Ammon's horn (tissue), 1 donor: ENCODE measurements around the gene WDR13.
"Not testable (repeated sequence)": the region's sequence is repeated elsewhere in the genome, so short reads cannot be mapped to it uniquely, and the experiment has no call there.

Source experiments
- DNase-seq: peaks from one replicate; pipeline ENCODE4 v3.0.0-alpha.2; 2016; ENCODE audit warnings: low spot score

WDR13 gene

DNA sequence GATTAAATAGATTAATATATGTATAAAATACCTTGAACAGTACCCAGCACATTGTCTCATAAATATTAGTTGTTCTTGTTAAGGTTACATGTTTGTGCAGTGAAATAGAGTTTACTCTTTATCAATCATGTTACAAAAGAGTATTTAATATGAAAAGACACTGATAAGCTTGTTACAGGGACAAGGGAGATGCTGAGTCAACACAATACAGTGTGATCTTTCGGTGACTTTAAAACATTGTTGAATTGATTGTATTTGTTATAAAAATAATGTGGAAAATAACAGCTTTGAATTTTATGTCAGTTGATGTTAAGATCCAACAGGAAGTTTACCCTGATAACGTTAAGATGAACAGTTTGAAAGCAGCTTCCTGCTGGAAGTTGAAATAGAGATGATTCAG lies 1.4 kb upstream of the WDR13 start:
- no peak for DNase-seq

DNA sequence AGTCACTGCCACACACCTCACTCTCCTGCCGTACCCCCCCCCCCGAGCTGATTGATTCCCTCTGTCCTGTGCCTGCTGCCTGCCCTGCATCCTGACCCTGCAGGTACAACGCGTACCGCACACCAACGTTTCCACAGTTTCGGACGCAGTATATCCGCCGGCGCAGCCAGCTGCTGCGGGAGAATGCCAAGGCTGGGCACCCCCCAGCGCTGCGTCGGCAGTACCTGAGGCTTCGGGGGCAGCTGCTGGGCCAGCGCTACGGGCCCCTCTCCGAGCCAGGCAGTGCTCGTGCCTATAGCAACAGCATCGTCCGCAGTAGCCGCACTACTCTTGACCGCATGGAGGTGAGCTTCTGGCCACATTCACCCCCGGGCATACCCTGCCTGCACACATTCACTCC lies 1.3 kb downstream of the WDR13 start:
- no peak for DNase-seq

DNA sequence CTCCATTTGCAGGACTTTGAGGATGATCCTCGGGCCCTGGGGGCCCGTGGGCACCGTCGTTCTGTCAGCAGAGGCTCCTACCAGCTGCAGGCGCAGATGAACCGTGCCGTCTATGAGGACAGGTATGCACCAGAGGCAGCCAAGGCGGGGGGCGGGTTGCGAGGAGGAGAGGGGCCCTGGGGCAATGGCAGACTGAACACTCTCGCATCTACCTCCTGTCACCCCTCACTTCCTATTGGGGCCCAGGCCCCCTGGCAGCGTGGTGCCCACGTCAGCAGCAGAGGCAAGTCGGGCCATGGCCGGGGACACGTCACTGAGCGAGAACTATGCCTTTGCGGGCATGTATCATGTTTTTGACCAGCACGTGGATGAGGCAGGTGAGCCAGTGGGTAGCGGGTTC lies 2.0 kb downstream of the WDR13 start:
- DNase-seq: no peak

DNA sequence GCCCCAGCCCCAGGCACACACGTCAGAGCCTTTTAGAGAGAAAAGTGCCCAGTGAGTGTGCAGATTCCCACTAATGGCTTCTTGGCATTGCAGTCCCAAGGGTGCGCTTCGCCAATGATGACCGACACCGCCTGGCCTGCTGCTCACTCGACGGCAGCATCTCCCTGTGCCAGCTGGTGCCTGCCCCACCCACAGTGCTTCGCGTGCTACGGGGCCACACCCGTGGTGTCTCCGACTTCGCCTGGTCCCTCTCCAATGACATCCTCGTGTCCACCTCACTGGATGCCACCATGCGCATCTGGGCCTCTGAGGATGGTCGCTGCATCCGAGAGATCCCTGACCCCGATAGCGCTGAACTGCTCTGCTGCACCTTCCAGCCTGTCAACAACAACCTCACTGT lies 2.9 kb downstream of the WDR13 start:
- DNase-seq: no peak

DNA sequence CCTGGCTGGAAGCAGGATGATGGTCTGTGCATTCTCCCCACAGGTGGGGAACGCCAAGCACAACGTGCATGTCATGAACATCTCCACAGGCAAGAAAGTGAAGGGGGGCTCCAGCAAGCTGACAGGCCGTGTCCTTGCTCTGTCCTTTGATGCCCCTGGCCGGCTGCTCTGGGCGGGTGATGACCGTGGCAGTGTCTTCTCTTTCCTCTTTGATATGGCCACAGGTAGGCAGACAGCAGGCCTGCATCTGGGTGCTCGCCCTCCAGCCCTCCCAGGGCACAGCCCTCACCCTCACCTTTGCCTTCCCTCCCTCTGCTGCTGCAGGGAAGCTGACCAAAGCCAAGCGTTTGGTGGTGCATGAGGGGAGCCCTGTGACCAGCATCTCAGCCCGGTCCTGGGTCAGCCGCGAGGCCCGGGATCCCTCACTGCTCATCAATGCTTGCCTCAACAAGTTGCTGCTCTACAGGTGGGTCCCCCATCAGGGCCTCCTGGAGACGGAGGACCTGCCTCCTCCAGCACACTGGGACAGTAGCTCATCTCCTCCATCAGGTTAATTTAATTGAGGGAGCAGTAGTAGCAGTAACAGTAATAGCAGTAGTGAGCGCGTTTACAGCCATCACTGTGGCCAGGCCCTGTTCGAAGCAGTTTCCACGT lies 4.6 kb downstream of the WDR13 start:
- DNase-seq: no peak

DNA sequence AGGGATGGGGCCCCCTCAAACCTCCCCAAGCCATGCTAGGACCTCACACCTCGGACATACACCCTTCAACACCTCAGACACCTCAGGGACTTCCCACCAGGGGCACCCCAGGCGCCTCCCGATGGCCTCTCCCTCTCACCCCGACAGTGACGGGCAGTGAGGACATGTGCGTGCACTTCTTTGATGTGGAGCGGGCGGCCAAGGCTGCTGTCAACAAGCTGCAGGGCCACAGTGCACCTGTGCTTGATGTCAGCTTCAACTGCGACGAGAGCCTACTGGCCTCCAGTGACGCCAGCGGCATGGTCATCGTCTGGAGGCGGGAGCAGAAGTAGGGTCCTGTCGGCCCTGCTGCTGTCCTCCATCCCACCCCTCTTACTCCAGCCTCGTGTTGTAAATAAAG lies 7.4 kb downstream of the WDR13 start:
- no peak for DNase-seq

DNA sequence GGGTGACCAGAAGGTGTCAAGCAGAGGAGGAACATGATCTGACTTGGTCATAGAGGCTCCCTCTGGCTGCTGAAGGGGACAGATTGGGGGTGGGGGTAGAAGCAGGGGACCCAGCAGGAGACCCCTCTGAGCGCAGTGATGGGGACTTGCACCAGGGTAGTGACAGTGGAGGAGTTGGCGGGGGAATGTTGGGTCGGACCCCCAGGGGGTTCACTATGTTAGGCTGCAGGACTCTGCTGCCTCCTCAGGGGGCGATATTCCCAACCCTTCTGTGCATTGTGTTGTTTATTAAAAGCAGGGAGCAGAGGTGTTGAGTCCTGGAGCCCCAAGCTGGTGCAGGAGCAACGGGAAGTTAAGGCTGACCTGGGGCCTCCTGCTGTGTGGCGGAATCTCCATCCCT lies 8.8 kb downstream of the WDR13 start:
- no peak for DNase-seq

DNA sequence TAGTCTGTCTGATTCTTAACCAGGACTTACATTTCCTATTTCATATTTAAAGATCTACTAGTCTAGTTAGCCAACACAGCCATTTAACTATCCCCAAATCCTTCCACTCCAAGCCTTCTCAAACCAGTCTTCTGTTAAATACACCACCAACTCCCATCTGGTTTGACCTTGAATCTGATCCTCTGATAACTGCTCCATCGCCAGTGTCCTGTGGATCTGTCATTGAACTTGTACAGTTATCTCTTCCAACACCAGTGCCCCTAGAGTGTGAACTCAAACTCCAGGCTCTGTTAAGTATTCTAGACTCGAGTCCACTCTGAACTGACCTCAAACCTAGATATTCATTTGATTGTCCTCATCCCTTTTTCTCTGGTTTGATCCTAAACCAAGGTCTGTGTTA lies 14.4 kb downstream of the WDR13 start:
- DNase-seq: no peak

DNA sequence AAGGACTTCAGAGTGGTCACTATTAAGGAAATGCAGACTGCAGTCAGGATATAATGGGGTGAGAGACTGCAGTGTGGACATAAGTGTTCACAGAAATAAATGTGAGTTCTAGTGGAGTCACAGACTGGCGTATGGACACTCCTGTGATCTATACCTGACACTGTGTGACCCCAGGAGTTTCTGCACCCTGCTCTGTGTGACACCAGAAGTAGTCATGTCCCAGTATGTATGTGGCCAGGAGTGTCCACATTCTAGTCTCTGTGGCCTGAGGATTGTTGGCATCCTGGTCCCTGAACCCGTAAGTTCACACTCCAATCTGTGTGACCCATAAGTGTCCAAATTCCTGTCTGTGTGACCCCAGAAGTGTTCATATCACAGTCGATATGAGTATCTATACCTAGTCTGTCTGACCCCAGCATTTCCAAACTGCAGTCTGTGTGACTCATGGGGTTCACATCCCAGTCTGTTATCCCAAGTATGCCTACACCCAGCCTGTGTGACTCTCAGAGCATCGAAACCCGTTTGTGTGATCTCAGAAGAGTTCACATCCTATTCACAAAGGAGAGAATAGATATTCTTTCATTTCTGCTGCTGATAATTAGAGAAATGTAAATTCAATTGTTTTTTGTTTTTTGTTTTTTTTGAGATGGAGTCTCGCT lies 16.3 kb downstream of the WDR13 start:
- no peak for DNase-seq

DNA sequence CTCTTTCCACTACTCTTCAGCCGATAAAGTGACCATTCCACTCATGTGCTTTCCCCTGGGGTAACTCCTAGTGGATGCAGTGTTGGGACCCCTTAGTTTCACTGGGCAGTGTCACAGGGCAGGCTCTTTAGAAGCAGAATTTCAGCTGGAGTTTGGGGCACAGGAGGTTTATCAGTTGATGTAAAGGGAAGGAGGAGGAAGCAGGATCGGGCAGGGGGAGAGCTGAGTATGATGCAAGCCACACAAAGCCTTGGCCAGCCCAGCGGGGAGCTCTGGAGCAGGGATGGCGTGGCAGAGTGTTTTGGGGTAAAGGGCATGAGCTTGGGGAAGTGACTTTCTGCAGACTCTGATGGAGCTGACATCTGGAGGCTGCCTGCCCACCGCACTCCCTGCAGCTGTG lies 19.3 kb downstream of the WDR13 start:
- no peak for DNase-seq

DNA sequence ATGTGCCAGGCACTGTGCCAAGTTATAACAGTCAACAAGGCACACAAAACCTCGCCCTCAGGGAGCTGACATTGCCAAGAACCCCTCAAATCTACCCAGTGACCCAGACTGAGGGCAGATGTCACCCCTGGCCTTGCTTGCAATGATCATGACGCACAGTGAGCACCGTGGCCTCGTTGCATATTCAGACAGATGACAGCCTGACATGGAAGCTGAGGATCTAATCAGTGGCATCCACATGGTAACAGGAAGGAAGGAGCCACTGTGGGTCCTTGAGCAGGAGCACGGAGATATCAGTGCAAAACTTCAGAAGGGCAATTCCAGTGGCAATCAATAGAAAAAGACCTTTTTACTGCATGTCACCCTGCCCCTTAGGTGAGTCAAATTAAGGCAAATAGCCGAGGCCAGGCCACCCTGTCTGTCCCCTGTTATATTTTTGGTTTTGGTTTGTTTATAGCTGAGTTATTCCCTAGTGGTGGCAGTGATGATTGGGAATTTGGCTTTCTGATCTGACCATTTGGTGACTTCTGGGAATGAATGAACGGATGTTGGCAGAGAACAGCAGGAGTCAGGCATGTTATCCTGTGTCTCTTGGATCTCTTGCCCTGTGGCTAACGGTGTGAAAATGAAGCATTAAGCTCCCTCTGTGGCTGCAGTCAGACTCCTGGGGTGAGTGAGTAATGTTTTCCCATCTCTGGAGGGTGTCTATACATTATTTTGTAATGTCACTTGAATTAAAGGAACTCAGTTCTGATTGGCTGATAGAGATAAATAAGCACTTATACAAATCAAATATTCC lies 20.4 kb downstream of the WDR13 start:
- no peak for DNase-seq

DNA sequence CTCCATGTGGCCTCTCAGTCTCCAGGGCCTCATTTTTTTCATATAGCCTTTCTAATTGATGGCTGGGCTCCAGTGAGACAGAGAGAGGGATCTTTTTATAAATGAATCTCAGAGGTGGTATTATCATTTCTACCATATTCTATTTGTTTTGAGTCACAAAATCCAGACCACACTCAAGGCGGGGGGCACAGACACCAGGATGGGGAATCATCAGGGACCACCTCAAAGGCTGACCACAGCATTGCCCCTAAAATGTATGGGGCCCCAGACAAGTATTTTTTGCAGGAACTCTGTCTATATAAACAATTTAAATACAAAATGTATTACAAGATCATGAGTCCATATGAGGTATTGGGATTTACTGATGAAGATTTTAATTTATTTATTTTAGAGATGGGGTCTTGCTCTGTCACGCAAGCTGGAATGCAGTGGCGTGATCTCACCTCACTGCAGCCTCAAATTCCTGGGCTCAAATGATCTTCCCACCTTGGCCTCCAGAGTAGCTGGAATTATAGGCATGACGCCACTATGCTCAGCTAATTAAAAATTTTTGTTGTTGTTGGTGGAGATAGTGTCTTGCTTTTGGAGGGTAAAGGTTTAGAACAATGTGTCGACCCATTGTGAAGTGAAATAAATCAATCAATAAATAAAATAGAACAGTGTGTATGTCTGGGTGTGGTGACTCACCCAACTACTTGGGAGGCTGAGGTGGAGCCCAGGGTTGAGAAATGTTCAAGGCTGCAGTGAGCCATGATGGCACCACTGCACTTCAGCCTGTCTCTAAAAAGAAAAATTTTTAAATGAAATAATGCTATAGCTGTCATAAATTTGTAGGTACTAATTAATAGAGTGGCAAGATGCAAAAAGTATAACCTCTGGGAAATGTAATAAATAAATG lies 29.4 kb downstream of the WDR13 start:
- DNase-seq: no peak

DNA sequence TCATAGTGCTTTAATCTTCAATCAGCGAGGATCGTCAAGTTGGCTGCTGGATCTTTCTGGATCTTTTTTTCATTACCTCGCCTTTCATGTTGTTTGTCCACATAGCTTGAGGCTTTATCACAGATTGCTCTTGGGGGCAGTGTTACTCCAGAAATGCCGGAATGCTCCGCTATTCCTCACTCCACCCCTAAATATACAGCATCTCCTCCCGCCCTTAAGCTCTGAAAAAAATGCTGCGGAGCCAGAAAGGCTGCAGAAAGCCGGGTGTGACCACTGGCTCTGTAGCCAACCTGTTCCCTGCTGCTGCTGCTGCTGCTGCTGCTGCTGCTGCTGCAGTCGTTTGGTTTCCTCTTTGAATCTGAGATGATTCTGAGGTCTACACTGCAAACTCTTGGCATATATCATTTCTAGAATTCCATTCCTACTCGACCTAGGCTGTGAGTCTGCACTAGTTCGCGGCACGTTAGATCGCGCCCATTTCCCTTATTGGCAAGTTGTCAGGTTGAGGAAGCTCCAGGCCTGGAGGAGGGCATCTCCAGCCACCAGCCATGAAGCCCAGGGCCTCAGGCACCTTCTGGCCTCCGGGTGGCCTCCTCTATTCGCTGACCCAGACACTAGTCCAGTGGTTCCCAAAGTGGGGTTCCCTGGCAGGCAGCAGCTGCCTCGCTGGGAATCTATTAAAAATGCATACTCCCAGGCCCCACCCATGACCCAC lies 34.2 kb downstream of the WDR13 start:
- peak; percentile 88 for DNase-seq

DNA sequence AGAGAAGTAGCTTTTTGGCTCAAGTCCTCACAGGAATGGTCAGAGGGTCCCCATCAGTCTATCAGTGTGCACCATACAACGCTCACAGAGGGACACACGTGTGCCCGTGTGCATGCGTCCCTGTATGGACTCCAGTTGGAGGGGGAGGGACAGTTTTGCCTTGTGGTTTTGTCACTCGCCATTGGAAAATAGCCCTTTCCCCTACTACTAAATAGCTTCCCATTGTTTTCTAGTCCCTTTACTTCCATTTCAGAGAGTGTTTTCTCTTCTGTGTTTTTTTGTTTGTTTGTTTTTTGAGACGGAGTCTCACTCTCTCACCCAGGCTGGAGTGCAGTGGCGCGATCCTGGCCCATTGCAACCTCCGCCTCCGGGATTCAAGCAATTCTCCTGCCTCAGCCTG lies 34.9 kb downstream of the WDR13 start:
- DNase-seq: no peak

DNA sequence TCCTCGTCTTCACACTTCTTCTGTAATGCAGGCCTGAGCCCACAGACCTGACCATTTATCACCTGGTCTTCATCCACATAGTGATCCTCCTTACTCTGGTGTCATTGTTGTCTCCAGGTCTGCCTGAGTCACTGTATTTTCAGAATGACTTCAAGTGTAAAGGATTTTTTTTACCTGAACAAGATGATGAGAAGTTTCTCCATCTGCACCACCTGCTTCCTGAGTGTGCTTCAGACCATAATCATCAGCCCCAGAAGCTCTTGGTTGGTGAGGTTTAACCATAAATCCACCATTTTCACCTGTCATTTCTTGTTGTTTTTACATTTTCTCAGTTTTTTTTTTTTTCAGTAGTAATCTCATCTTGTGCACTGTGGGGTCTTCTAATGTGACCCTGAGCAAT lies 39.0 kb downstream of the WDR13 start:
- no peak for DNase-seq

DNA sequence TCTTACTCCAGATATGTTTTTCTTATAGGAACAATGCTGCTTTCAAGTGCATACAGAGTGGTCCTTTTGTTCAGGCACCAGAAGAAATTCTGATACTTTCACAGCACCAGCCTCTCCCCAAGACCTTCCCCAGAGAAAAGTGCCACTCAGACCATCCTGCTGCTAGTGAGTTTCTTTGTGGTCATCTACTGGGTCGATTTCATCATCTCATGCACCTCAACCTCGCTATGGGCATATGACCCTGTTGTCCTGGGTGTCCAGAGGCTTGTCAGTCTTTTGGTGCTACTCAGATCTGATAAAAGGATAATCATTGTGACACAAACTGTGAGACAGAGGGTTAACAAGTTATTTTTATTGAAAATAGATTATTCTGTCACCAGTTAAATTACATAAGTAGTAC lies 39.5 kb downstream of the WDR13 start:
- DNase-seq: no peak

DNA sequence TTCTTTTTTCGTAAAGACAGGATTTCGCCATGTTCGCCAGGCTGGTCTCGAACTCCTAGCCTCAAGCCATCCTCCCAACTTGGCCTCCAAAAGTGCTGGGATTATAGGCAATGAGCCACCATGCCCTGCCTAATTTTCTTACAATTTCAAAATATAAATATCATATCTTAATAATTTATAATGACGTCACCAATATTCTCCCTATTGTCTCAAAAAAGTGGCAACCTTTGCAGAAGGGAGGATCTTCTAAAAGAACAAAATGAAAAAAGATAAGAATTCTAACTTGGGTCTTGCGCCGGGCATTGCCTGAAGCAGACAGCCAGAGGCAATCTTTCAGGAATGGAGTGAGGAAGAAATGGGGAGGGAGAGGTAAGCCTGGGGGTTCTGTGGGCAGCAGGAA lies 48.4 kb downstream of the WDR13 start:
- no peak for DNase-seq

DNA sequence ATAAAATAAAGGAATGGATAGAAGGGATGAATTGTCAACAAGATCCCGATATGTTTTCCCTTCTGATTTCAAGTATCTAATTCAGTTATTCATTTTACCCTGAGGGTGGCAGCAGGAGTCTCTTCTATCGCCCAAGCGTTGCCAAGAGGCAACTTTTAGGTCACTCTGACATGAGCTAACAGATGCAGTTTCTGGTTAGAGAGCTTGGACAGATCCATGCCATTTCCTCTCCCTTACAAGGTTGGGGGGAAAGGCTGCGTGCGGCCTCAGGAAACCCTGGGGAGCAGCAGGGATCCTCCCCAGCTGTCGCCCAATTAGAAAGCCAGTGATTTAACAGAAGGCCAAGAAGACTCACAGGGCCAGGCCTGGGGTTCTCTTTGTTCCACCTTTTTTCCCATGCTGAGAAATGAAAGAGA lies 51.1 kb downstream of the WDR13 start:
- DNase-seq: peak; percentile 79

DNA sequence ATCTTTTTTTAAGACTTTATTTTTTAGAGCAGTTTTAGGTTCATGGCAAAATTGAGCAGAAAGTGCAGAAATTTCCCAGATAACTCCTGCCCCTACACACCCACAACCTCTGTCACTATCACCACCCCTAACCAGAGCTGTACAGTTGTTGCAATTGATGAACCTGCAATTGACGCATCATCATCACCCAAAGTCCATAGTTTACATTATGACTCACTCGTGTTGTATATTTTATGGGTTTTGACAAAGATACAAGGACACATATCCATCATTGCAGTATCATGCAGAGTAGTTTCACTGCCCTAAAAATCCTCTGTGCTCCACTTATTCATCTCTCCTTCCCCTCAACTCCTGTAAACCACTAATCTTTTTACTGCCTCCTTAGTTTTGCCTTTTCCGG lies 51.8 kb downstream of the WDR13 start:
- DNase-seq: no peak

DNA sequence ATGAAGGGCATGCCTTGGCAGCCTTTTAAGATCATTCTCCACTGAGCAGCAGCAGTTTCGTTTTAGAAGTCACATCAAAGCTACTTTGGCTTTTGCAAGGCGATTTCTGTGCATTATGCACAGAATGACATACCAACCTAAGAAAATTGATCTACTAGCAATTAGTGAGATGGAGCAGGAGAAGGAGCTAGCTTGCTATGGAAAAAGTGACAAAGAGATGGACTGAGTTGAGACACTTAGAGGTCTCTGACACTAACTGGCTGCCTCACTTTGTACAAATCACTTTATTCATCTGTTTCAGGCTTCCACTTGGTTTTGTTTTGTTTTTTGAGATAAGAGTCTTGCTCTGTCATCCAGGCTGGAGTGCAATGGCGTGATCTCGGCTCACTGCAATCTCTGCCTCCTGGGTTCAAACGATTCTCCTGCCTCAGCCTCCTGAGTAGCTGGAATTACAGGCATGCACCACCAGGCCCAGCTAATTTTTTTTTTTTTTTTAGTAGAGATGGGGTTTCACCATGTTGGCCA lies 54.8 kb downstream of the WDR13 start:
- not testable (repeated sequence) for DNase-seq

DNA sequence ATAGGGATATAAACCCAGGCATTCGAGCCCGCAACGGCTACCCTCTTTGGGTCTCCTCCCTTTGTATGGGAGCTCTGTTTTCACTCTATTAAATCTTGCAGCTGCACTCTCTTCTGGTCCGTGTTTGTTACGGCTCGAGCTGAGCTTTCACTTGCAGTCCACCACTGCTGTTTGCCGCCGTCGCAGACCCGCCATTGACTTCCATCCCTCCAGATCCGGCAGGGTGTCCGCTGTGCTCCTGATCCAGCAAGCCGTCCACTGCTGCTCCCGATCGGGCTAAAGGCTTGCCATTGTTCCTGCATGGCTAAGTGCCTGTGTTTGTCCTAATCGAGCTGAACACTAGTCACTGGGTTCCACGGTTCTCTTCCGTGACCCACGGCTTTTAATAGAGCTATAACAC lies 57.5 kb downstream of the WDR13 start:
- not testable (repeated sequence) for DNase-seq
